ENCODE measurements around the gene CCIN.
A peak's percentile ranks its signal among the peaks of the same experiment; 100 is the strongest.

CCIN gene

DNA sequence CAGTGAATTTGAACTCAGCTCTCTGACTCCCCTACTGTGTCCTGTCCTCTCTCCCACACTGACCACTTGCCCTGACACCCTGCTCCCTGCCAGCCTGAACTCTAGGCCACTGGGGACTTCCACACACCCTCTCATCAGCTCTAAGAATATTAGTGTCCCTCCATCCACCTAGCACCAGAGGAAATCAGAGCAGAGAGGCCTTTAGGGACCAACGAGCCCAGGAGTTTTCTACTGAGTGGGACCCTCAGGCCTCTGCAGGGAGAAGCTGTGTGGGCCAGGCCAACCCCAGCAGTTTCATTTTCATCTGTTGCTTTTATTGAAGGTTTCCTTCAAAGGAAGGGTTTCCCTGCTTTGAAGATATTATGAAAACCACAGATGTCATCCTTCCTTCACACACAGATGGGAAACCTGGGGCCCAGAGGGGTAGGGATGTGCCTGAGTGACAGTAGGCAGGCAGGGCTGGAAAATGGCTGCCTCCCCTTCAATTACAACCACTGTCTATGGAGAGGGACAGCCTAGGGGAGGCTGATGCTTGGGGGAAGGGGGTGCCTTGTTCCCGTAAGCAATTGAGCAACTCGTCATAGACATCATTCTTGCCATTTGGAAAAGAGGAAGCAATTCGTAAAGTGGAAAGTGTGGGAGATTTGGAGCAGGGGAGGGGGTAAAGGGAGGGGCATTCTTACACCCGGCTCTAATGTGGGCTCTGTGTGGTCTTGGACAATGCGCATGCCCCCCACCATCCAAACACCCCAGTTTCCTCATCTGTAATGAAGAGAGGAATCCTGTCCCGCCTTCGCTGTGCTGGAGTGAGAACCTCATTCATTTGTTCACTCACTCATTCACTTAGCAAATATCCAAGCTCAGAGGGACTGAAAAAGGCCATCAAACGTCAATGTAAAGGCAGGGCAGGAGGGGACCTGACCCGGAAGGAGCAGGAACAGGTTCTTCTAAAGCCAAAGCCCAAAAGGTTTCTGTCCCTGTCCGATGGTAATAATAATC, 28.8 kb upstream of the CCIN start:
- no peak overlapping the region for H3K4me3 ChIP-seq (ENCODE audit: low read depth, low read length)
- DNase-seq (ENCODE audit: low read depth) = no peak
- in situ Hi-C loops (cut with HindIII; ENCODE audit: low sequenced_read_pairs) = no loop called here
- TF ChIP-seq CTCF (IDR thresholded peaks at IDR 0.05; ENCODE audit: low read depth, low read length, missing control alignments) = no peak

GRCh38 chr9:36141288-36141687, 27.9 kb upstream of the CCIN start:
- no peak for DNase-seq (ENCODE audit: low read depth)
- no peak overlapping the region for H3K4me3 ChIP-seq (ENCODE audit: low read depth, low read length)
- in situ Hi-C loops (cut with HindIII; ENCODE audit: low sequenced_read_pairs) = no loop called here
- peak; percentile 48 for TF ChIP-seq CTCF (IDR thresholded peaks at IDR 0.05; ENCODE audit: low read depth, low read length, missing control alignments)

DNA sequence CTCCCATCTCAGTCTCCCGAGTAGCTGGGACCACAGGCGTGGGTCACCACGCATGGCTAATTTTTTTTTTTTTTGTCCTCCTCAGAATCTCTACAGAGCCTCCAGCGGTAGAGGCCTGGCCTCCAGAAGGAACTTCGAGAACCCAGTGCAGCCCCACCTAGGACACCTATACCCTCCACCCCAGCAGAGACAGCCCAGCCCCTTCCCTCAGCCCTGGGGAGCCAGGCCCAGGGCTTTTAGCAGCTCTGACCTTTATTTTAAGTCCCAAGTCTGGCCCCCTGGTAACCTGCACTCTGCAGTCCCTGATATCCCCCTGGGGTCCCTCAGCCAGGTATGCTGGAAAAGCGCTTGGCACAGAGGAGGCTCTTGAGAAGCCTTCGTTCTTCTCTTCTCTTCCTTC, 27.4 kb upstream of the CCIN start:
- TF ChIP-seq CTCF (IDR thresholded peaks at IDR 0.05; ENCODE audit: low read depth, low read length, missing control alignments) = no peak
- in situ Hi-C loops (cut with HindIII; ENCODE audit: low sequenced_read_pairs) = no loop called here
- no peak overlapping the region for H3K4me3 ChIP-seq (ENCODE audit: low read depth, low read length)
- no peak for DNase-seq (ENCODE audit: low read depth)

DNA sequence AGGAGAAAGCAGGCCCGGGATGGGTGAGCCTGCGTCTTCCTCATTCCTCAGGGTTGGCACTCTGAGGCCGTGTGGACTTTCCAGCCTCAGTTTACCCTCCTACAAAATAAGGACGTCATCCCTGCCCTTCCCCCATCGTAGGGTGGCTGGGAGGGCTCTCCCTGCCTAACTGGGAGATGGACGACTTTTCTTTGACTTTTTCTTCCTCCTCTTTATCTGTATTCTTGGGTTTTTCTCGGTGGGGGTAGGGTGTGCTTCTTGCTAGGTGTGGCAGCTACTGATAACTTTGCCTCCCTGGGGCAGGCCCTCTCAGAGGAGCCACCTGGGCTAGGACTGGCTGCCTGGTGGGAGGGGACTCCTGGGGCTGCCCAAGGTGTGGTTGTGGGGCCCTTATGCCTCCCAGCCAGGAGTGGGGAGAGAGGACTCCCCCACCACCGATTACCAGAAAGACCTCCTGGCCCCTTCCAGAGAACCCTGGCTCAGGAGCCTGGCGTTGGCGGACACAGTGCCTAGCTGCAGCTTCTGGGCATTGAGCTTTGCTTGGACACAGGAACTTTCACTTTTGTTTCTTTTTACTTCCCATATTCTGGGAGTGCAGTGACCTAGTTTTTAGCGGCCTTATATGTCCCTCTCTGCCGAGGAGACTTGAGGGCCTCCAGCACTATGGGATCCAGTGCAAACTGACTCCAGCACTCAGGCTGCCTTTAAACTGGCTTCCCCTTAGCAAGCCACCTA, 26.5 kb upstream of the CCIN start:
- in situ Hi-C loops (cut with HindIII; ENCODE audit: low sequenced_read_pairs) = no loop called here
- H3K4me3 ChIP-seq (ENCODE audit: low read depth, low read length) = no peak overlapping the region
- TF ChIP-seq CTCF (IDR thresholded peaks at IDR 0.05; ENCODE audit: low read depth, low read length, missing control alignments) = no peak
- no peak for DNase-seq (ENCODE audit: low read depth)

DNA sequence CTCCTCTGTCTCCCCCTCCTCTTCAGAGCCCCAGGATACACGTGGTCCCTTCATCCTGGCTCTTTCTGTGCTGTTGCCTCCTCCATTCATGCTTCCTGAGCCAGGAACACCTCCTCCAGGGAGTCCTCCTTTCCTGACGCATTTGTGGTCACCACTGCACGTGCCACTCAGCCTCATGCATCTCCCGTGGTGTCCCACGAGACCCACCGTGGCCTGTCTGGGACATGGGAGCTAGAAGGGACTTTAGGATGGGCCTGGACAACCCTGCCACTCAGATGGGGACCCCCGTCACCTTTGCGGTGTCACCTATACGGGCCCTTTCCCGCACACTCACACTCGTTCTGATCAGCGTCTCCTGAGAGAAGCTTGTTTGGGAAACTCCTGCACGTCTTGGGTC, 25.9 kb upstream of the CCIN start:
- TF ChIP-seq CTCF (IDR thresholded peaks at IDR 0.05; ENCODE audit: low read depth, low read length, missing control alignments) = no peak
- DNase-seq (ENCODE audit: low read depth) = no peak
- no peak overlapping the region for H3K4me3 ChIP-seq (ENCODE audit: low read depth, low read length)
- in situ Hi-C loops (cut with HindIII; ENCODE audit: low sequenced_read_pairs) = no loop called here

DNA sequence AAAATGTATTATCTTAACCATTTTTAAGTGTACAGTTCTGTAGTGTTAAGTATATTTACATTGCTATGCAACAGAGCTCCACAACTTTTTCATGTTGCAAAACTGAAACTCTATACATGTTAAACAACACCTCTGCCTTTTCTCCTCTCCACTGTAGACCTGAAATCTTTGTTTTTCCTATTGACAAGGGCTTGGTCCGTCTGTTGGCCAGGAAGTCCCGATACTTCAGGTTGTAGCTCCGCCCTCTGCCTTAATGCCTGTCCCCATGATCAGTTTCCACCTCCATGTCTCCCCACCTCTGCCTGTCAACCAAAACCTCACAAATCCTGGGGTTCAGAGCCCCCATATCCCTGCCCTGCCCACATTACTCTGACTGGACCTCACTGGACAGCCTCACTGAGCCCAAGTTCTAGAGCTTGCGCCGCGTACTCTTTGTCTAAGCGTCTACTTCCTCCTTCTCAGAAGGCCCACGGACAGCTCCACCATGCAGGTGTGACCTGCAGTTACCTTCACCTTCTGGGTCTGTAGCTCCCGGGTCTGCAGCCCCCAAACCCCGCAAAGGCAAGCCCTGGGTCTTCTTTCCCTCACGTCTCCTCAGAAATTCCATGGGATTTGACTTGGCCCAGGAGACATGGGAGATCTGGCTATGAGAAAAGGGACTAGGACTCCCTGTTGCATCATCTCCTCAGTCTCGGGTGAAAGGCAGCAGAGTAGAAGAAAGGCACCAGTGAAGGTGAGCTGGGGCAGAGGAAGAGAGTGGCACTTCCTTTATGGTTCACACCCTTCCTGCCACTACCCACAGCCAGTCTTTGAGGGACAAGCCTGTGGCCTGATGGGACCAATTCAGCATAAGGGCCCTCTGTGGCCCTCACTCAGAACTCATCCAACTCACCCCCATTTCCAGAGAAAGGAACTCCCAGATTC, 24.6 kb upstream of the CCIN start:
- DNase-seq (ENCODE audit: low read depth) = no peak
- no peak overlapping the region for H3K4me3 ChIP-seq (ENCODE audit: low read depth, low read length)
- in situ Hi-C loops (cut with HindIII; ENCODE audit: low sequenced_read_pairs) = no loop called here
- no peak for TF ChIP-seq CTCF (IDR thresholded peaks at IDR 0.05; ENCODE audit: low read depth, low read length, missing control alignments)

Measured in astrocyte of the cerebellum (primary cell).